ENCODE results near the gene DHX32. TPM values are rescaled to one million over a fixed set of nuclear protein-coding genes. Genes with fewer than 3 reads are reported as not detected.
"Not testable (repeated sequence)": the region's sequence is repeated elsewhere in the genome, so short reads cannot be mapped to it uniquely, and the experiment has no call there.

Gene DHX32
- total and polyA plus RNA-seq, 2 donors (not counting 3 experiments of a cell fraction or from before 2014, with no cell fraction given): 17.1 to 29.6 TPM

GRCh38 chr10:125895130-125896087, 14.3 kb upstream of the DHX32 start:
- H3K4me1 ChIP-seq (ENCODE audit: control insufficient read depth, extremely low read depth, insufficient read depth, low read length); H3K27me3 ChIP-seq (ENCODE audit: control insufficient read depth in 2 of 2, insufficient read depth in 2 of 2, low read length in 2 of 2); dilution Hi-C loops (cut with MboI; ENCODE audit: extremely low pct_ligation_motif_present, low sequenced_read_pairs); H3K9me3 ChIP-seq (replicated peaks; ENCODE audit: control insufficient read depth, insufficient read depth, low read length); H4K20me1 ChIP-seq (replicated peaks; ENCODE audit: control insufficient read depth, extremely low read depth, insufficient read depth, low read length); H3K9me1 ChIP-seq (replicated peaks; ENCODE audit: control insufficient read depth, extremely low read depth, insufficient read depth, low read length); H3K36me3 ChIP-seq (ENCODE audit: control insufficient read depth in 2 of 2, extremely low read depth in 1 of 2, insufficient read depth in 2 of 2, low read length in 2 of 2); CTCF ChIA-PET; POLR2A ChIA-PET; FAIRE-seq: not testable (repeated sequence)
- H3K4me2 ChIP-seq (ENCODE audit: insufficient read depth, low read length): peak overlapping the region; percentile 86
- peak overlapping the region; percentile 65 for H3K9ac ChIP-seq (replicated peaks; ENCODE audit: extremely low read depth, insufficient read depth, low read length)
- intact Hi-C loops (cut with micrococcal nuclease): loop anchor here (1.0 to 10.0 kb wide), 3 partner anchors 16 to 167 kb away; no protein-coding TSS in a partner anchor
- BruUV-seq (replicated peaks): TSS peak; percentile 49
- peak; percentile 74 for DNase-seq (ENCODE audit: low read depth, low spot score)
- peak overlapping the region; percentile 79 for H3K27ac ChIP-seq (ENCODE audit: insufficient read depth, low read depth, low read length)
- peak overlapping the region; percentile 61 to 89 (median 70) for H3K4me3 ChIP-seq (replicated peaks in 1 of 3; ENCODE audit: insufficient read depth in 1 of 3, low read depth in 1 of 3, low read length in 3 of 3)
- TF ChIP-seq POLR2A (IDR thresholded peaks at IDR 0.05; ENCODE audit: low read depth, low read length): peak; percentile 15
- TF ChIP-seq POLR2AphosphoS5 (IDR thresholded peaks at IDR 0.05; ENCODE audit: insufficient read depth, low read depth, low read length): peak; percentile 19
- TF ChIP-seq CTCF (IDR thresholded peaks at IDR 0.05; ENCODE audit: extremely low read depth in 1 of 2, insufficient read depth in 1 of 2, low read depth in 1 of 2, low read length in 2 of 2): peak in 1 of 2 donors; percentile 2
- H3K79me2 ChIP-seq (ENCODE audit: control insufficient read depth, insufficient read depth, low read length): peaks cover 11% of the 10 kb centered on the region
- H2AFZ ChIP-seq (ENCODE audit: low read depth, low read length): peak overlapping the region; percentile 43

GRCh38 chr10:125894176-125894575, 13.1 kb upstream of the DHX32 start:
- H3K27me3 ChIP-seq (ENCODE audit: control insufficient read depth in 2 of 2, insufficient read depth in 2 of 2, low read length in 2 of 2); BruUV-seq (replicated peaks); H3K27ac ChIP-seq (ENCODE audit: insufficient read depth, low read depth, low read length); H3K9ac ChIP-seq (replicated peaks; ENCODE audit: extremely low read depth, insufficient read depth, low read length); H4K20me1 ChIP-seq (replicated peaks; ENCODE audit: control insufficient read depth, extremely low read depth, insufficient read depth, low read length); DNase-seq (ENCODE audit: low read depth, low spot score); dilution Hi-C loops (cut with MboI; ENCODE audit: extremely low pct_ligation_motif_present, low sequenced_read_pairs); H3K4me1 ChIP-seq (ENCODE audit: control insufficient read depth, extremely low read depth, insufficient read depth, low read length); POLR2A ChIA-PET; H3K9me3 ChIP-seq (replicated peaks; ENCODE audit: control insufficient read depth, insufficient read depth, low read length); CTCF ChIA-PET; H3K36me3 ChIP-seq (ENCODE audit: control insufficient read depth in 2 of 2, extremely low read depth in 1 of 2, insufficient read depth in 2 of 2, low read length in 2 of 2); H3K4me2 ChIP-seq (ENCODE audit: insufficient read depth, low read length); H3K4me3 ChIP-seq (replicated peaks in 1 of 3; ENCODE audit: insufficient read depth in 1 of 3, low read depth in 1 of 3, low read length in 3 of 3); H3K9me1 ChIP-seq (replicated peaks; ENCODE audit: control insufficient read depth, extremely low read depth, insufficient read depth, low read length); FAIRE-seq; H2AFZ ChIP-seq (ENCODE audit: low read depth, low read length): not testable (repeated sequence)
- intact Hi-C loops (cut with micrococcal nuclease): loop anchor here (10.0 kb wide), 1 partner anchor 151 kb away; no protein-coding TSS in a partner anchor
- H3K79me2 ChIP-seq (ENCODE audit: control insufficient read depth, insufficient read depth, low read length): peaks cover 13% of the 10 kb centered on the region

DNA sequence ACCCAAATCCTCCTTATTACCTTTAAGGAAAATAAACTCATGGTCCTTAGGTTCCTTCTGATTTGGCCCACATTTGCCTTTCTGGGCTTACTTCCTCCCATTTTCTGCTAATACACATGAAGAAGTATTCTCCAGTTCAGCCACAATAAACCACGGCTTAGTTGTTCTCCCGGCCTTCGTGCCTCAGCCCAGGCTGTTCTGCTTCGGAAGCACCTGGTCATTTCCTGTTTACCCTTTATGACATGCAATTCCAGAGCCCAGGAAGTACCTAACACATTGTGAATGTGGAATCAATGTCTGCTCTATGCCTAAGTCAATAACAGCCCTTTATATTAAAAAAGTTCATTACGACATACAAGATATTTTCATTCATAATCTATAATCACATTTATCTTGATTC, 11.3 kb upstream of the DHX32 start:
- BruUV-seq (replicated peaks); H3K9me1 ChIP-seq (replicated peaks; ENCODE audit: control insufficient read depth, extremely low read depth, insufficient read depth, low read length); H3K4me1 ChIP-seq (ENCODE audit: control insufficient read depth, extremely low read depth, insufficient read depth, low read length); FAIRE-seq; dilution Hi-C loops (cut with MboI; ENCODE audit: extremely low pct_ligation_motif_present, low sequenced_read_pairs); H3K4me2 ChIP-seq (ENCODE audit: insufficient read depth, low read length); H3K9me3 ChIP-seq (replicated peaks; ENCODE audit: control insufficient read depth, insufficient read depth, low read length); H3K4me3 ChIP-seq (replicated peaks in 1 of 3; ENCODE audit: insufficient read depth in 1 of 3, low read depth in 1 of 3, low read length in 3 of 3); H3K27me3 ChIP-seq (ENCODE audit: control insufficient read depth in 2 of 2, insufficient read depth in 2 of 2, low read length in 2 of 2); H2AFZ ChIP-seq (ENCODE audit: low read depth, low read length); H3K9ac ChIP-seq (replicated peaks; ENCODE audit: extremely low read depth, insufficient read depth, low read length); POLR2A ChIA-PET; H3K36me3 ChIP-seq (ENCODE audit: control insufficient read depth in 2 of 2, extremely low read depth in 1 of 2, insufficient read depth in 2 of 2, low read length in 2 of 2); H4K20me1 ChIP-seq (replicated peaks; ENCODE audit: control insufficient read depth, extremely low read depth, insufficient read depth, low read length): not testable (repeated sequence)
- CTCF ChIA-PET: interaction anchor here (1.6 kb wide), 1 partner anchor 10 kb away, joined by 4 read pairs; no protein-coding TSS in a partner anchor
- Histone ChIP-seq H3K79me2 (ENCODE audit: control insufficient read depth, insufficient read depth, low read length) (peaks cover 13% of the 10 kb centered on the region), H3K27ac (ENCODE audit: insufficient read depth, low read depth, low read length) (peak overlapping the region; percentile 23)
- intact Hi-C loops (cut with micrococcal nuclease): loop anchor here (10.0 kb wide), 1 partner anchor 152 kb away; no protein-coding TSS in a partner anchor
- DNase-seq (ENCODE audit: low read depth, low spot score): peak; percentile 15
